GM18858 (cell line): ENCODE measurements around the gene SCAMP2.
"Not testable (repeated sequence)": the region's sequence is repeated elsewhere in the genome, so short reads cannot be mapped to it uniquely, and the experiment has no call there.

Experiments
- ATAC-seq: cut with Tn5 transposase; IDR thresholded peaks from one replicate; pipeline ENCODE4 v1.9.1; 2021; ENCODE audit not compliant: unreplicated experiment

Gene SCAMP2, protein sequence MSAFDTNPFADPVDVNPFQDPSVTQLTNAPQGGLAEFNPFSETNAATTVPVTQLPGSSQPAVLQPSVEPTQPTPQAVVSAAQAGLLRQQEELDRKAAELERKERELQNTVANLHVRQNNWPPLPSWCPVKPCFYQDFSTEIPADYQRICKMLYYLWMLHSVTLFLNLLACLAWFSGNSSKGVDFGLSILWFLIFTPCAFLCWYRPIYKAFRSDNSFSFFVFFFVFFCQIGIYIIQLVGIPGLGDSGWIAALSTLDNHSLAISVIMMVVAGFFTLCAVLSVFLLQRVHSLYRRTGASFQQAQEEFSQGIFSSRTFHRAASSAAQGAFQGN

DNA sequence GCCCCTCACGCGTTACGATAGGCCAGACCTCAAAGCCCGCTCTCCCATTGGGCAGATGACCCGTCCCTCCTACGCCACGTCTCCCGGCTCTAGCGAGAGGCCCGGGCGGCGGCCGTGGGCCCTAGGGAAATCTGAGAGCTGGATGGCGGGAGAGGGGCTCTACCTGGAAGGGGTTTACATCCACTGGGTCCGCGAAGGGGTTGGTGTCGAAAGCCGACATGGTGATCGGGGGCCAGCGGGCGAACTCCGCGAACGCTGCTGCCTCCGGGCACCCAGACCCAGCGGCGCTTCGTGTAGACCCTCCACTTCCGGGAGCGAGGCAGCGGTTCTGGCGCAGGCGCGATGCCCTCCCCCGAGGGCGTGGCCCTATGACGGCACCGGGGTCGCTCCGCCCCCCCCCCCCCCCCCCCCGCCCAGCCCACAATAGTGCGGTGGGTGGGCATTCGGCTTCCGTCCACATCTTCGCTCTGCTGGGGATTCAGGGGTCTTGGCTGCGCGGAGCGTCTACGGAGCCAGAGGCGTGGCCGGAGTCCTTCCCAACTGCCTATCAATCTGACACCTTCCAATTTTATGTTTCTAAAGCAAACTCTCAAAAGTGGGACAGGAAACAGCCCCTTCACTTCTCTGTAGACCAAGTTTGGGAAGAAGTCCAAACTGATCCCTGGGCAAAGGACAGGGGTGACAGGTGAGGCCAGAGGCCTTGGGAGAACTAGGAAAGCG lies at the start of gene SCAMP2:
Gene SCAMP2 (minus strand): TSS at position 330 of the 720 bp plus-strand sequence. CDS start 110 bp downstream, at position 220.
- ATAC-seq = peak; percentile 55

DNA sequence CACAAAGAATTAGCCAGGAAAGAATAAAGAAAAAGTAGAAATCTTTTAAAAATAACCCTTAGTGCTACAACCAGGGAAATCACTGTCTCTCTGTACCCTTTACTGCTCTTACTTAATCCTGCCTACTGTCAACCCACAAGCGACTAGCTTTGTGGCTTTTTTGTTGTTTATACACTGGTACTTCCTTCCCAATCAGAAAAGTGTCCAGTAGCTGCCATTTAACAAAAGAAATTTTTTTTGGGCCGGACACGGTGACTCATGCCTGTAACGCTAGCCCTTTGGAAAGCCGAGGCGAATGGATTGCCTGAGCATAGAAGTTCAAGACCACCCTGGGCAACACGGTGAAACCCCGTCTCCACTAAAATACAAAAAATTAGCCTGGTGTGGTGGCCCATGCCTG lies 47.3 kb upstream of the SCAMP2 start:
- ATAC-seq = no peak

DNA sequence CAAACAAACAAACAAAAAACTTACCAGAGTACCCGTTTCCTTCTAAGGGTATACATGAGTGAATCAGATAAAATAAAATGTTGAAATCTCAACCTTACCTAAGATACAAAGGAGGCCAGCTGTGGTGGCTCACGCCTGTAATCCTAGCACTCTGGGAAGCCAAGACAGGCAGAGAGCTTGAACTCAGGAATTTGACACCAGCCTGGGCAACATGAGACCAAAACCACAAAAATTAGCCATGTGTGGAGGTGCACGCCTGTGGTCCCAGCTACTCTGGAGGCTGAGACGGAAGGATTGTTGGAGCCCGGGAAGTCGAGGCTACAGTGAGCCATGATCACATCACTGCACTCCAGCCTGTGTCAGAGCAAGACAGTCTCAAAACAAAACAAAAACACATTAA lies 44.5 kb upstream of the SCAMP2 start:
- no peak for ATAC-seq

DNA sequence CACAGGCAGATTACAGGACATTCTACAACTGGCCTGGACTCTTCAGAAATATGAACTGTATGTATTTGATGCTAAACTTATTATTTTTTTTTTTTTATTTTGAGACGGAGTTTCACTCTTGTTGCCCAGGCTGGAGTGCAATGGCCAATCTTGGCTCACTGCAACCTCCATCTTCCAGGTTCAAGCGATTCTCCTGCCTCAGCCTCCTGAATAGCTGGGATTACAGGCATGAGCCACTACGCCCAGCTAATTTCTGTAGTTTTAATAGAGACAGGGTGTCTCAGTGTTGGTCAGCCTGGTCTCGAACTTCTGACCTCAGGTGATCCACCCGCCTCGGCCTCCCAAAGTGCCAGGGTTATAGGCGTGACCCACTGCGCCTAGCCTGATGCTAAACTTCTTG lies 40.6 kb upstream of the SCAMP2 start:
- not testable (repeated sequence) for ATAC-seq

DNA sequence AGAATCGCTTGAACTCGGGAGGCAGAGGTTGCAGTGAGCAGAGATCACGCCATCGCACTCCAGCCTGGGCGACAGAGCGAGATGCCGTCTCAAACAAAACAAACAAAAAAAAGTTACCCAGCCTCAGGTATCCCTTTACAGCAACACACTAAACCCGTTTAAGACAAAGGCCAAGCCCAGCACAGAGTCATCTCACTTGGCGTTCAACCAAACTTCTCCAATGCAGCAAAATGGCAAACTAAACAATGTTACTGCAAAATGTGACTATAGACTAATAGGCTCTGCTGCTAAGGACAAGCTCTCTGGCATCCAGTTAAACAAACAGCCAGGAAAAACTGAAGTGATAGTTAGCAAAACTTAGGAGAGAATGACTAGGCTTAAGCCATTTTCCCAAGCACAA lies 39.9 kb upstream of the SCAMP2 start:
- ATAC-seq = no peak

DNA sequence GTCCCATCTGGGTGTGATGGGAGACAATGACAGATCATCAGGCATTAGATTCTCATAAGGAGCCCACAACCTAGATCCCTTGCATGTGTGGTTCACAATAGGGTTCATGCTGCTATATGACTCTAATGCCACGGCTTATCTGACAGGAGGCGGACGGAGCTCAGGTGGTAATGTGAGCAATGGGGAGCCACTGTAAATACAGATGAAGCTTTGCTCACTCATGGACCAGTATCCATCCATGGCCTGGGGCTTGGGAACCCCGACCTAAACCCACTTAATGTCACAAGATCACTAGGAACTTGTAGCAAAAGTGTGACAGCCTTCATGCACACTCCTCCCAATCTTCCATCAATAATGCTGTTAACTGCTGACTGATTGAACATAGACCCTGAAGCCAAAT lies 35.5 kb upstream of the SCAMP2 start:
- no peak for ATAC-seq

DNA sequence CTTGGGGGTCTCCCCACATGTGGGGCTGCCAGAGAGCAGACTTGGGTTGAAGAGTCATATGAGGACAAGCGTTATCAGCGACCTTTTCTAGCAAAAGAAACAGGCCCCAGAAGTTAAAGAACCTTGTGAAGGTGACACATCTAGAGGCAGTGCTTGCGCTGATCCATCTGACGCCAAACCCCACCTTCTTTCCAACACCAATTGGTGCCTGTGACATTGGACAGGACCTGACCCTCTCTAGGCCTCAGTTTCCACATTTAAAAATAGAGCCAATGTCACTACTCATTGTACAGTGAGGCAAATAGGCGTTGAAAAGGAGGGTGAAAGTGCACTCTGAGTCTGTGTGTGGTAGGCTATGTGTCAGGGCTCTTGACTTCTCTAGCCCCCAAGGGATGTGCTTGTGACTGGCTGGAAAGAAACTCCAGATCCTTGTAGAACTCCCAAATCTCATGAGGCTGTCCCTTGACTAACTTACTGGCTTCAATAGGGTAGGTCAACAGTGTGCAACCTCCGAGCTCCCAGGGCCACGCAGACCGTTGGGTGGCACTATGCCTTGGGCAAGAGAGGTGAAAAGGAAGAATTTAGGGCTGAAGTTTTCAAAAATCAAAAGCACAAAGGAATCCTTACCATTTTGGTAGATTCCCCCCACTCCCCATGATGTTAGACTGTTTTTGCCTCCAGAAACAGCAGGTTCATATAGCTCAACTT lies 34.2 kb upstream of the SCAMP2 start:
- ATAC-seq = no peak

DNA sequence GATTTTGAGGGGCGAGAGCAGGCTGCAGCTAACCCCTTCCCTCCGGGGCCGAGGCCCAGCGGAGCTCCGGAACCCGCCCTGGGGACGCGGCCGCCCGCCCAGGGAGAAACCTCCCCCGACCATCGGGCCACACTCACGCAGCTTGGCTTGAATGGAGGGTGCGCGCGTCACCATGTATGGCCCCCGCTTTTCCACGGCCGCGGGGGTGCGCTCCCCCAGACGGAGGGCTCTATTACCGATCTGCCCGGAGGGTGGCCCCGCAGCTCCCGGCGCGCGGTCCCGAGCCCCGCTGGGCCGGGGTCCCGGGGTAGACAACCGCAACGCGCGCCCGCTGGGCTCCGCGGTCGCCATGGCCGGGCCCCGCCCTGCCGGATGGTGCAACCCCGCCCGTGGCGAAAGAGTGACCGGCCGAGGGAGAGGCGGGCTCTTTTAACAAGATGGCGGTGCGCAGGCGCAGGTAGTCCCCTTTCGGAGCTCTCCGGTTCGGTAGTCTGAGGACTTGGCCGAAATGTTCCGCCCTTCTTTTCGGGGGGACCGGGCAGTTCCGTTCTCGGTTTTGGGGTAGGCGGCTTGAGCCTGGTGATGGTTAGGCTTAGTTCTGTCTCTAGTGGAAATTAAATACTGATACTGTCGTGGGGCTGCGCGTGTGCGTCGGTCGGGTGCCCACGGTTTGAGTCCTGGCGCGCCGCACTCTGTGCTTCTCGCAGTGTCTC lies 33.4 kb upstream of the SCAMP2 start, which contains the start of gene FAM219B:
Gene FAM219B (minus strand): TSS at position 402 of the 713 bp plus-strand sequence. CDS start 51 bp downstream, at position 351.
- peak; percentile 84 for ATAC-seq

DNA sequence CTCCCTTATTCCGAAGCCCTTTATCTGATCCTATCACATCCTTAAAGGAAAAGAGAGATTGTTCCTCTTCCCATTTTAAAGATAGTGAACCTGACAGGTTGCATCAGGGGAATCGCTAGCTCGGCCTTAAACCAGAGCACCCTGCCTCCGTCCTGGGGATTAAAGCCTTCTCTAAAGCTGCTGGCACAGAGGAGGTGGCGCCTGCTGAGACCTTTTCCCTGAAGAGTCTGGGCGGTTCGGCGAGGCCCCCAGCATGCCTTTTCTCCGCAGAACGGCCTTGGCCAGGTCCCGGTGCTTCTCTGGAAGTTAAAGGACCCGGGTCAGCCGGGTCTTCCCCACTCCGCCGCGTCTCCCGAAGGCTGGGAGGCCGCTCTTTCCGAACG lies 32.9 kb upstream of the SCAMP2 start:
- no peak for ATAC-seq

DNA sequence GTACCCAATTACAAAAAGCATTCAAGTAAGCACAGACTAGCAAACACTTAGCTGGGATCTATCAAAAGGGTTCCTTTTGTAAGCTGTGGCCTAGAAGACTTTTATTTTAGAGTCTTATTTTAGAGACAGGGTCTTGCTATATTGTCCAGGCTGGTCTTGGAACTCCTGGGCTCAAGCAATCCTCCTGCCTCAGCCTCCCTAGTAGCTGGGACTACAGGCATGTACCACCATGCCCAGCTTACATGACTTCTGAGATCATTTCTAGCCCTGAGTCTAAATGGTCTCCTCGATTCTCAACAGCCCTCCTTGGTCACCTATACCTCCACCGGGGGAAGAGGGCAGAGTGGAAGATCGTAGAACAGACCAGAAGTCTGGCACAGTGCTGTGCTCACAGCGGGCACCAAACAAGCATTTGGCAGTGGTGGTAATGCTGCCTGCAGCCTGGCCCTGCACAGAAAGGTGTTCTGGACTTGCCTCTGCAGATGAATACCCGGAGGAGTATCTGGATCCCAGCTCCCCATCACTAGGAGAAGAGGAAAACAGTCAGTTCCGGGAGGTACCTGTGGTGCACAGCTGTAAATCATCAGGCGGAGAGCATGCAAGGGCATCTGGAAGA lies 31.1 kb upstream of the SCAMP2 start:
- ATAC-seq = no peak

DNA sequence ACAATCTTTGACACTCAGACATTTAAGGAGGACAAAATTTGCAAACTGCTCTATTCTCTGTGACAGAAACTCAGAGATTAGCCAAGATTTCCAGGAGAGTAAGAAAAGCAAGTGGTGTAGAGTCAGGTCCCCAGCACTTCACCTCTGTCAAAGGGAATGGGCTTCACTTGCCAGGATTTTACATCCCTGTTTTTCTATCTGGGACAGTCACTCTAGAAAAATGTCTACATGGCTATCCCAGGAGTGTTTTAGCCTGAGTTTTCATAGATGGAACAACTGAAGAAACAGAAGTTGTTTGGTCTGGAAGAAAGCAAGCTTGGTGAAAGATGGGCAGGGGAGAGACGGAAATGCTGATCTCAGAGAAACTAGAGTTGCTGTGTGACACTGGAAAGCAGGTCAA lies 30.5 kb upstream of the SCAMP2 start:
- ATAC-seq = no peak

DNA sequence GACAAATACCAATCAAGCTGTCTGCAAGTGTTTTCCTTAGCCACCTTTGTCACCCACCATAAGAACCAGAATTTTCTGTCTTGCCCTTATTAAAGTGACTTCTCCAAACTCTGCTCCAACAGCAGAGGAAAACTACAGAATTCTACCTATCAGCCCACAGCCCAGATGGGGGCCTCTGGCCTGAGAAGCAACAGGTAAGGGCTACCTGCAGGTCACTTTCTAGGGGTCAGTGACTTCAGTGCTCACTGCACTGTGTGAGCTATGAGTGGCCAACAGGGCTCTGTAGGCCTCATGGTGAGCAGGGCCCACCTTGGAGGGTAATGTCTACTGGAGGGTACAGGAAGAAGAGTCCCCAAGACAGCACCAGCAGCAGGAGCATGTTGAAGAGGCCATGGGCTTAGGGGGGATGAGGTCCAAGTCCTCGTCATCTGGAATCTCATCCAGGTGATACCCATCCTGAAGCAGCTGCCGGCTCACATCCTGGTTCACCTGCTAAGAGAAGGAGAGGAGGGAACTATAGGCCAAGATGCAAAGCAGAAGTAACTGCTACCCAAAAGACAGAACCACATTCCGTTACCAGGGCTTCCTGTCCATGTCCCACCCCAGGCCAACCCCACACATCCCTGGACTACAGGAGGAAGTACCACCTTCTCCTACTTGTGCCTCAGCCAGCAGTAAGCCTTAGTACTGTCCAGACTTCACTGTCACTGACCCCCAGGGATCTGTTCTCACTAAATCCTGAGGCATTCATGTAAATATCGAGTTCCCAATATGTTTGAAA lies 29.3 kb upstream of the SCAMP2 start:
- no peak for ATAC-seq

DNA sequence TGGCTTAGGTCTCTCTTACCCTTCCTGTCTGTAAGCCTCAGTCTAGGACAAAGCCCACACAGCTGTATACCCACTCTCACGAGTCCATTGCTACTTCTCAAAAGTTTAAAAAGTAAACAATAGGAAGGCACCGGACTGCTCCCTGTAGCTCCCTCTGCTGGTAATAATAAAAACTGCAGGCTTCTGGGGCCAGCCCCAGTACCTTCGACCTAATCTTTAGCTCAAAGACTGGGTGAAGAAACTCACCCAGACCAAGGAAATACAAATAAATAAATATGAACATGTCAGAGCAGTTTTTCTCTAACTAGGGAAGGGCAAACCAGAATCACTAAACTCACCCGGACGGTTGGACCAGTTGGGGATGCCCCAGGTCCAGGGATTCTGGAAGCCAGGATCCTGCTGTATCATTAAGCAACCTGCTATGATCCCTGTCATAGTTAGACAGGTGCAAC lies 28.5 kb upstream of the SCAMP2 start:
- ATAC-seq = no peak

DNA sequence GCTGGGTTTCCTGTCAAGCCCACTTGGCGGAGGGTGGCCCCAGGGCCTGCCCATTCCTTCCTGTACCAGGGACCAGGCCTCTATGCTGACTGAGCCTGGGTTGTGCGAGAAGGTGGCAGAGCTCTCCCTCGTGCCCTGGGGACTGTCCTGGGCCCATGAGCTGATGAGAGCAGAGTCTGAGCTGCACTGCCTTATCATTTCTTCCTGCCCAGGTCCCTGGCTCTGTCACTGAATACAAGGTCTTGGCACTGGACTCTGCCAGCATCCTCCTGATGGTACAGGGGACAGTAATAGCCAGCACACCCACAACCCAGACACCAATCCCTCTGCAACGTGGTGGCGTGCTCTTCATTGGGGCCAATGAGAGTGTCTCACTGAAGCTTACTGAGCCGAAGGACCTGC lies 24.1 kb upstream of the SCAMP2 start:
- ATAC-seq = no peak

DNA sequence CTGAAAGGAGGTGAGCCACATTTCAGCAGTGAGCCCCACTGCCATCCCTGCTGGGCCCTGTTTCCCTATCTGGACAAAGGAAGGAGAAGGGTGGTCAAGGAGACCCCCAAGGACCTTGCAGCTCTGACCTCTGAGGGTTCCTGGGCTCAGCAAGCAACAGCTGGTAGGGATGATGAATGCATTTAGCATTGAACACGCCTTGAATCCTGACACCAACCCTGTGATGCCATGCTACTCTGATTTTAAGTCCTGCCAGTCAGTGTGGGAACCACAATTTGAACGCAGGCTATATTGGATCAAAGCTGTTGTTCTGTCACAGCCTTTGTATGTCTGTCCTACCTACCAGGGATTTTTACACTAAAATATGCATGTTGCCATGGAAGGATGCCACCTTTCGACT lies 23.2 kb upstream of the SCAMP2 start:
- no peak for ATAC-seq

DNA sequence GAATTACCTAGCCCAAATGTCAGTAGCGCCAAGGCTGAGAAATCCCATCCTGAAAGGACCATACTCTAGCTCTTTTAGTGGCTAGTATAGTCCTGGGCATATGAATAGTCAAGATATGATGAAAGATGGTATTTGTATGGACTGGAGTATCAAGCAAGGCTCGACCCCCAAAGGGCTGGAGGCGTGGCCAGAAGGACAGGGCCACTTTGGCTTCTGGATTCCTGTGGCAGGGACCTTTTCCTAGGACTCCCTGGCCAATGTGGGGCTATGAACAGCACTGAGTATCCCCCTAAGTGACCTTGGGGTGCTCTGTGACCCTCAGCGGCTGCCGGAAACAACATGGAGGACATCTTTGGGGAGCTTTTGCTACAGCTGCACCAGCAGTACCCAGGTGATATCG lies 22.7 kb upstream of the SCAMP2 start:
- ATAC-seq = no peak

DNA sequence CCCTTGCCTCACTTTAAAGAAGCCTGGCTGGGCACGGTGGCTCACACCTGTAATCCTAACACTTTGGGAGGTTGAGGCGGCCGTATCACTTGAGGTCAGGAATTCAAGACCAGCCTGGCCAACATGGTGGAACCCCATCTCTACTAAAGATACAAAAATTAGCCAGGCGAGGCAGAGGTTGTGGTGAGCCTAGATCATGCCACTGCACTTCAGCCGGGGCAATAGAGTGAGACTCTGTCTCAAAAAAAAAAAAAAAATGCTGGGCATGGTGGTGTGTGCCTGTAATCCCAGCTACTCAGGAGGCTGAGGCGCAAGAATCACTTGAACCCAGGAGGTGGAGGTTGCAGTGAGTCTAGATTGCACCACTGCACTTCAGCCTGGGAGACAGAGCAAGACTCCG lies 21.2 kb upstream of the SCAMP2 start:
- ATAC-seq = not testable (repeated sequence)

DNA sequence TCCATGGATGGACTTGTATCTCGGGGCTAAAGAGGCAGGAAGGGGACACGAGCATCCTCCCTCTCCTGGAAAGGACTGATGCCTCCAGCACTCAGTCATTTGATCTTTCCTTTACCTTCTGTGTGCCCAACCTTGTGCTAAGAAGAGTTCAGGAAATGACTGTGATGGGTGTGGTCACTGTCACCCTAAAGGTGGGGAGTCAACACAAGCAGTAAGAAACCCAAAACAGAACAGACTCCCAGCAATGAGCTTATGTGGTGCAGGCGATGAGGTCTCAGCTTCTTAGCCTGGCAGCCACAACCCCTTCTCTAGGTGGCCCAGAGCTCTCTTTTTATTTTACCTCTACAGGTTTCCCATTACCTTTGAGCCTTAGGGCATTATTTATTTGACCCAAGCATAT lies 20.5 kb upstream of the SCAMP2 start:
- ATAC-seq = no peak

DNA sequence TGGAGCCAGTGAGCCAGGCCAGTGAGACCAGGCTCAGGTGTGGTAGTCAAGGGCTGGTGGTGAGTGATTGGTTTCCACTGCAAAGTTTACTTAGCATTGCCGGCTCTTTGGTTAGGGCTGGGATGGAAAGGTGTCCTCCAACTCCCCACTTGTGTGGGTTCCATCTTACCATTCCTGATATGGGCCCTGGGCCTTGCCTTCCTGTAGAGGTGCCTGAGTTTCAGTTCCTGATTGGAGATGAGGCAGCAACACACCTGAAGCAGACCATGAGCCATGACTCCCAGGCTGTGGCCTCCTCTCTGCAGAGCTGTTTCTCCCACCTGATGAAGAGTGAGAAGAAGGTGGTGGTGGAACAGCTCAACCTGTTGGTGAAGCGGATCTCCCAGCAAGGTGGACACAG lies 19.8 kb upstream of the SCAMP2 start:
- ATAC-seq = no peak

DNA sequence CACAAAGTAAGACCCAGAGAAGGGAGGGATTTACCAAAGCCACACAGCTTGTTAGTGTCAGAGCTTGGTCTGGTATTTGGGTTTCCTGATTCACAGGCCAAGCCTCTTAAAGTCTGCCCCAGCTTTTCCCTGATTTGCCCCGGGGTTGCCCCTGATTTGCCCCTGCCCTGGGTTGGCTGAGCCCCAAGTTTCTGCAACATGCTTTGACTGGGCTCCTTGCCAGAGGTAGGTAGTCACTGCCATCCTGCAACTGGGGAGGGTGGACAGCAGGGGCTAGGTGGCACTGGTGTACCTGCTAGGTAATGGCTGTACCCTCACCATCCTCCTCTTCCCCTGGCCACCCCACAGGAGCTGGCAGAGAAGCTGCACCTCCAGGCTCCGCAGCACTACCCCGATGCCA lies 19.1 kb upstream of the SCAMP2 start:
- ATAC-seq = no peak
